Measurements from ENCODE around the gene AKAP8L.
"Not testable (repeated sequence)": the region's sequence is repeated elsewhere in the genome, so short reads cannot be mapped to it uniquely, and the experiment has no call there.

Gene AKAP8L

GRCh38 chr19:15417699-15418098, 1.1 kb downstream of the AKAP8L start:
- no peak for DNase-seq

GRCh38 chr19:15412832-15413231, 6.0 kb downstream of the AKAP8L start:
- no peak for DNase-seq

GRCh38 chr19:15411351-15411750, 7.4 kb downstream of the AKAP8L start:
- not testable (repeated sequence) for DNase-seq

GRCh38 chr19:15404780-15405211, 14.0 kb downstream of the AKAP8L start:
- no peak for DNase-seq

- no peak for DNase-seq
Measured at GRCh38 chr19:15404097-15404779, 14.6 kb downstream of the AKAP8L start.

GRCh38 chr19:15403151-15403531, 15.6 kb downstream of the AKAP8L start:
- no peak for DNase-seq

- no peak for DNase-seq
Measured at GRCh38 chr19:15402411-15403150, 16.2 kb downstream of the AKAP8L start.

- no peak for DNase-seq
Measured at GRCh38 chr19:15401397-15401710, 17.4 kb downstream of the AKAP8L start.

GRCh38 chr19:15400521-15401396, 18.0 kb downstream of the AKAP8L start:
- DNase-seq = no peak

GRCh38 chr19:15399635-15400034, 19.2 kb downstream of the AKAP8L start:
- no peak for DNase-seq

GRCh38 chr19:15399234-15399515, 19.6 kb downstream of the AKAP8L start:
- DNase-seq = no peak

- DNase-seq = no peak
Measured at GRCh38 chr19:15398501-15399233, 20.1 kb downstream of the AKAP8L start.

GRCh38 chr19:15397782-15398181, 21.0 kb downstream of the AKAP8L start:
- DNase-seq = no peak

GRCh38 chr19:15397236-15397635, 21.6 kb downstream of the AKAP8L start:
- DNase-seq = no peak

- no peak for DNase-seq
Measured at GRCh38 chr19:15396436-15396835, 22.4 kb downstream of the AKAP8L start.

GRCh38 chr19:15395251-15395650, 23.5 kb downstream of the AKAP8L start:
- not testable (repeated sequence) for DNase-seq

GRCh38 chr19:15394426-15394825, 24.4 kb downstream of the AKAP8L start:
- DNase-seq = no peak

- DNase-seq = no peak
Measured at GRCh38 chr19:15393963-15394362, 24.8 kb downstream of the AKAP8L start.

GRCh38 chr19:15390814-15391213, 28.0 kb downstream of the AKAP8L start:
- DNase-seq = no peak

GRCh38 chr19:15381864-15382263, 36.9 kb downstream of the AKAP8L start:
- DNase-seq = no peak

- no peak for DNase-seq
Measured at GRCh38 chr19:15381429-15381828, 37.4 kb downstream of the AKAP8L start.

GRCh38 chr19:15379999-15380647, 38.7 kb downstream of the AKAP8L start:
- DNase-seq = no peak

Data from CD4-positive, alpha-beta T cell treated with Interferon gamma for 1 hour (primary cell).